Inflammatory macrophage treated with lipopolysaccharide for 1 hour (primary cell): ENCODE data around the gene HOXD10.

ENCODE experiments used
- DNase-seq, 2 donors: peaks; one replicate each; pipeline ENCODE4 v3.0.0-alpha.2; 2020 to 2022

The HOXD10 gene

GRCh38 chr2:176165370-176166050, 48.9 kb downstream of the HOXD10 start:
- no peak for DNase-seq

GRCh38 chr2:176166272-176166671, 49.7 kb downstream of the HOXD10 start:
- no peak for DNase-seq

DNA sequence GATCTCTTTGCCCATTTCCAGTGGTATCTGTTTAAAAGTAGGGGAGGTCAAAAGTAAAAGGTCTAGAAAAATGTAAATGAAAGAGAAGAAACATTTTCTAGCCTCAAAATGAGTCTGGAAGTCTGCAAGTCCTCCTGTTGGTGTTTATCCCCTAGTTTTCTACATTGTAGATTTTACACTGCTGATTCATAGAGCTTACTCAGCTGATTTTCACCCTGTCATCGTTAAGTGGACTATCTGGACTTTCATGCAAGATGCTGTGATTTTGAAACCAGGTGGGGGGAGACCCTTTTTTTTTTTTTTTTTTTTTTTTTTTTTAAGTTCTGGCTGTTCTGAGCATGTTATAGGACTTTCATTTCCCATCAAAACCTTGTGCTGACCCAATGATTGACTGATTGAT, 50.8 kb downstream of the HOXD10 start:
- DNase-seq = no peak

DNA sequence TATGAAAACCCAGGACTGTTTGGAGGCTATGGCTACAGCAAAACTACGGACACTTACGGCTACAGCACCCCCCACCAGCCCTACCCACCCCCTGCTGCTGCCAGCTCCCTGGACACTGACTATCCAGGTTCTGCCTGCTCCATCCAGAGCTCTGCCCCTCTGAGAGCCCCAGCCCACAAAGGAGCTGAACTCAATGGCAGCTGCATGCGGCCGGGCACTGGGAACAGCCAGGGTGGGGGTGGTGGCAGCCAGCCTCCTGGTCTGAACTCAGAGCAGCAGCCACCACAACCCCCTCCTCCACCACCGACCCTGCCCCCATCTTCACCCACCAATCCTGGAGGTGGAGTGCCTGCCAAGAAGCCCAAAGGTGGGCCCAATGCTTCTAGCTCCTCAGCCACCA, 52.6 kb downstream of the HOXD10 start:
- DNase-seq = no peak
